IPS-20b (cell line): Measurements from ENCODE around the gene MET.
"Not testable (repeated sequence)": the region's sequence is repeated elsewhere in the genome, so short reads cannot be mapped to it uniquely, and the experiment has no call there.

Experiments used
- H3K27ac ChIP-seq: one replicate; pipeline ENCODE4 v1.5.1; 2013; ENCODE audit warnings: low read length
- H3K27me3 ChIP-seq: 2 replicates; pipeline ENCODE4 v1.6.1; 2013; ENCODE audit warnings: mild to moderate bottlenecking, low read length, inconsistent platforms; ENCODE audit not compliant: insufficient read depth
- H3K36me3 ChIP-seq: 2 replicates; pipeline ENCODE4 v1.6.1; 2013; ENCODE audit warnings: low read depth, mild to moderate bottlenecking, inconsistent platforms, low read length, moderate library complexity; ENCODE audit not compliant: insufficient read depth
- H3K4me1 ChIP-seq: 2 replicates; pipeline ENCODE4 v1.6.1; 2013; ENCODE audit warnings: mild to moderate bottlenecking, control low read depth, inconsistent platforms, low read length, moderate library complexity; ENCODE audit not compliant: insufficient read depth
- H3K4me3 ChIP-seq: 2 replicates; pipeline ENCODE4 v1.5.1; 2013; ENCODE audit warnings: mild to moderate bottlenecking, low read length, inconsistent platforms
- H3K9ac ChIP-seq: 2 replicates; pipeline ENCODE4 v1.6.1; 2013; ENCODE audit warnings: low read depth, mild to moderate bottlenecking, inconsistent platforms, low read length, moderate library complexity
- H3K9me3 ChIP-seq: 2 replicates; pipeline ENCODE4 v1.6.1; 2013; ENCODE audit warnings: mild to moderate bottlenecking, low read depth, low read length, inconsistent platforms; ENCODE audit not compliant: insufficient read depth

The MET gene

GRCh38 chr7:116809636-116810266 lies 137.8 kb downstream of the MET start:
- Histone ChIP-seq H3K9ac (no peak overlapping the region), H3K27me3 (no peaks in the 10 kb centered on the region), H3K4me1 (peaks cover 6% of the 10 kb centered on the region), H3K27ac (no peak overlapping the region), H3K4me3 (no peak overlapping the region), H3K36me3 (no peaks in the 10 kb centered on the region), H3K9me3 (no peaks in the 10 kb centered on the region)

- no peak overlapping the region for H3K4me3 ChIP-seq
- H3K9me3 ChIP-seq, result no peaks in the 10 kb centered on the region
- no peak overlapping the region for H3K27ac ChIP-seq
- peaks cover 6% of the 10 kb centered on the region for H3K4me1 ChIP-seq
- no peaks in the 10 kb centered on the region for H3K27me3 ChIP-seq
- no peak overlapping the region for H3K9ac ChIP-seq
- no peaks in the 10 kb centered on the region for H3K36me3 ChIP-seq
Observed at GRCh38 chr7:116810267-116811116, 138.5 kb downstream of the MET start.

- Histone ChIP-seq H3K36me3 (no peaks in the 10 kb centered on the region), H3K27ac (no peak overlapping the region), H3K9me3 (no peaks in the 10 kb centered on the region), H3K27me3 (no peaks in the 10 kb centered on the region), H3K9ac (no peak overlapping the region), H3K4me3 (no peak overlapping the region), H3K4me1 (peaks cover 6% of the 10 kb centered on the region)
Observed at GRCh38 chr7:116811768-116812167, 139.8 kb downstream of the MET start.

- H3K9ac ChIP-seq, result no peak overlapping the region
- no peak overlapping the region for H3K27ac ChIP-seq
- no peaks in the 10 kb centered on the region for H3K36me3 ChIP-seq
- no peak overlapping the region for H3K4me3 ChIP-seq
- H3K27me3 ChIP-seq, result no peaks in the 10 kb centered on the region
- H3K9me3 ChIP-seq, result no peaks in the 10 kb centered on the region
- H3K4me1 ChIP-seq, result peaks cover 6% of the 10 kb centered on the region
Observed at GRCh38 chr7:116812860-116813259, 140.9 kb downstream of the MET start.

GRCh38 chr7:116813371-116813770 lies 141.4 kb downstream of the MET start:
- H3K27me3 ChIP-seq, H3K36me3 ChIP-seq, H3K9ac ChIP-seq, H3K9me3 ChIP-seq, H3K27ac ChIP-seq, H3K4me1 ChIP-seq, H3K4me3 ChIP-seq: not testable (repeated sequence)

GRCh38 chr7:116815041-116815440 lies 143.0 kb downstream of the MET start:
- peaks cover 3% of the 10 kb centered on the region for H3K4me1 ChIP-seq
- no peaks in the 10 kb centered on the region for H3K36me3 ChIP-seq
- no peaks in the 10 kb centered on the region for H3K27me3 ChIP-seq
- no peaks in the 10 kb centered on the region for H3K9me3 ChIP-seq
- no peak overlapping the region for H3K4me3 ChIP-seq
- H3K9ac ChIP-seq, result no peak overlapping the region
- no peak overlapping the region for H3K27ac ChIP-seq

GRCh38 chr7:116820149-116820548 lies 148.2 kb downstream of the MET start:
- Histone ChIP-seq H3K9ac (no peak overlapping the region), H3K9me3 (no peaks in the 10 kb centered on the region), H3K27ac (no peak overlapping the region), H3K27me3 (no peaks in the 10 kb centered on the region), H3K36me3 (no peaks in the 10 kb centered on the region), H3K4me1 (no peaks in the 10 kb centered on the region), H3K4me3 (no peak overlapping the region)

GRCh38 chr7:116821647-116822046 lies 149.7 kb downstream of the MET start:
- not testable (repeated sequence) for H3K4me3 ChIP-seq, H3K27ac ChIP-seq, H3K9me3 ChIP-seq, H3K9ac ChIP-seq, H3K36me3 ChIP-seq, H3K4me1 ChIP-seq, H3K27me3 ChIP-seq

GRCh38 chr7:116824449-116824848 lies 152.5 kb downstream of the MET start:
- H3K9ac ChIP-seq, result no peak overlapping the region
- H3K27me3 ChIP-seq, result no peaks in the 10 kb centered on the region
- no peak overlapping the region for H3K27ac ChIP-seq
- H3K4me1 ChIP-seq, result no peaks in the 10 kb centered on the region
- H3K36me3 ChIP-seq, result no peaks in the 10 kb centered on the region
- no peak overlapping the region for H3K4me3 ChIP-seq
- no peaks in the 10 kb centered on the region for H3K9me3 ChIP-seq

- H3K27me3 ChIP-seq, result no peaks in the 10 kb centered on the region
- H3K4me1 ChIP-seq, result no peaks in the 10 kb centered on the region
- H3K9ac ChIP-seq, result no peak overlapping the region
Observed at GRCh38 chr7:116828281-116828680, 156.3 kb downstream of the MET start.

GRCh38 chr7:116829041-116829440 lies 157.0 kb downstream of the MET start:
- Histone ChIP-seq H3K4me1 (no peaks in the 10 kb centered on the region), H3K27me3 (no peaks in the 10 kb centered on the region), H3K9ac (no peak overlapping the region), H3K36me3 (no peaks in the 10 kb centered on the region), H3K9me3 (no peaks in the 10 kb centered on the region), H3K27ac (no peak overlapping the region), H3K4me3 (no peak overlapping the region)

More at GRCh38 chr7:116828281-116828680, 156.3 kb downstream of the MET start:
- Histone ChIP-seq H3K27ac (no peak overlapping the region), H3K4me3 (no peak overlapping the region), H3K9me3 (no peaks in the 10 kb centered on the region), H3K36me3 (no peaks in the 10 kb centered on the region)

- no peaks in the 10 kb centered on the region for H3K27me3 ChIP-seq
- no peaks in the 10 kb centered on the region for H3K4me1 ChIP-seq
- no peak overlapping the region for H3K27ac ChIP-seq
- no peaks in the 10 kb centered on the region for H3K9me3 ChIP-seq
- H3K9ac ChIP-seq, result no peak overlapping the region
- no peak overlapping the region for H3K4me3 ChIP-seq
- H3K36me3 ChIP-seq, result no peaks in the 10 kb centered on the region
Observed at GRCh38 chr7:116829493-116829892, 157.5 kb downstream of the MET start.
